Glutamatergic neuron (in vitro differentiated cells): ENCODE data around the gene FASTK. TPM values are rescaled to one million over a fixed set of nuclear protein-coding genes. Genes with fewer than 3 reads are reported as not detected.

Experiments
- DNase-seq: peaks from one replicate; pipeline ENCODE4 v3.0.0; 2022
- H3K27ac Mint-ChIP-seq: one replicate; pipeline ENCODE4 v1.8.0; 2020; ENCODE audit warnings: mild to moderate bottlenecking, mixed read lengths, inconsistent platforms; ENCODE audit not compliant: unreplicated experiment
- H3K27me3 Mint-ChIP-seq: one replicate; pipeline ENCODE4 v1.8.0; 2020; ENCODE audit warnings: mild to moderate bottlenecking, moderate library complexity, mixed read lengths, inconsistent platforms; ENCODE audit not compliant: unreplicated experiment
- H3K36me3 Mint-ChIP-seq: one replicate; pipeline ENCODE4 v1.8.0; 2020; ENCODE audit warnings: mild to moderate bottlenecking, mixed read lengths, inconsistent platforms; ENCODE audit not compliant: unreplicated experiment
- H3K4me1 Mint-ChIP-seq: one replicate; pipeline ENCODE4 v1.8.0; 2020; ENCODE audit warnings: mild to moderate bottlenecking, low read depth, mixed read lengths, inconsistent platforms; ENCODE audit not compliant: unreplicated experiment
- H3K4me3 Mint-ChIP-seq: one replicate; pipeline ENCODE4 v1.8.0; 2020; ENCODE audit warnings: mild to moderate bottlenecking, mixed read lengths, inconsistent platforms; ENCODE audit not compliant: unreplicated experiment
- H3K9me3 Mint-ChIP-seq: one replicate; pipeline ENCODE4 v1.8.0; 2020; ENCODE audit warnings: mild to moderate bottlenecking, moderate library complexity, mixed read lengths, inconsistent platforms; ENCODE audit not compliant: unreplicated experiment
- CTCF ChIP-seq: fragments of 200-600 bp; sonication (generic); IDR thresholded peaks from one replicate; pipeline ENCODE4 v1.5.0; 2021; ENCODE audit not compliant: partially characterized antibody, unreplicated experiment
- total RNA-seq: library from RNA; stranded (reverse); fragmentation: NEBNext Ultra II Directional; extraction: Animal tissue kit (Norgen Biotek cat#: 25700); gene quantifications from one replicate; pipeline ENCODE4 v1.2.1, GENCODE V29; 2021; ENCODE audit not compliant: unreplicated experiment

FASTK gene
- total RNA-seq, 1 donor from 2014 or later: 64.7 TPM

DNA sequence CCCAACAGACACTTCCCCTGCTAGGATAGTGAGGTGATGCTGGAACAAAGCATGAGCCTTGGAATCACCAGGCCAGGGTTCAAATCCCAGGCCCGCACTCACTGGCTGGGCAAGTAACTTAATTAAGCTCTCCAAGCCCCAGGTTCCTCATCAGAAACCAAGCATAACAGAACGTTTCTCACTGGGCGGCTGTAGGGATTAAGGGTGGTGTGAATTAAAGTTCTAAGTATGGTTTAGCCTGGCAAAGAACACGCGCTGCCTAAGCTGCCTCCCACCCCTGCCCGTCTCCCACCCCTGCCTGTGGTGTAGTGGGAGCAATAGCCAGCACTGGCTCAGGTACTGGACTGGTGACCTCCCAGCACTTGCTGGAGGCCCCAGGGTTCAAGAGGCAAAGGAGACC is 15.6 kb downstream of the FASTK start:
- TF ChIP-seq CTCF: no peak
- no peak overlapping the region for H3K4me3 Mint-ChIP-seq
- H3K9me3 Mint-ChIP-seq: peaks cover 4% of the 10 kb centered on the region
- DNase-seq: no peak
- peaks cover 9% of the 10 kb centered on the region for H3K4me1 Mint-ChIP-seq
- H3K27me3 Mint-ChIP-seq: peaks cover 6% of the 10 kb centered on the region
- peaks cover 4% of the 10 kb centered on the region for H3K36me3 Mint-ChIP-seq
- H3K27ac Mint-ChIP-seq: no peak overlapping the region

- DNase-seq: no peak
- Mint-ChIP-seq H3K9me3 (peaks cover 4% of the 10 kb centered on the region), H3K4me3 (no peak overlapping the region), H3K36me3 (peaks cover 4% of the 10 kb centered on the region), H3K4me1 (peaks cover 9% of the 10 kb centered on the region), H3K27me3 (peaks cover 6% of the 10 kb centered on the region), H3K27ac (no peak overlapping the region)
- TF ChIP-seq CTCF: no peak
Measured at GRCh38 chr7:151064454-151064853, 16.2 kb downstream of the FASTK start.

GRCh38 chr7:151063212-151063561 is 17.4 kb downstream of the FASTK start:
- H3K27me3 Mint-ChIP-seq: peaks cover 11% of the 10 kb centered on the region
- no peak overlapping the region for H3K27ac Mint-ChIP-seq
- H3K4me1 Mint-ChIP-seq: peaks cover 14% of the 10 kb centered on the region
- H3K36me3 Mint-ChIP-seq: no peaks in the 10 kb centered on the region
- peaks cover 4% of the 10 kb centered on the region for H3K9me3 Mint-ChIP-seq
- peak overlapping the region; percentile 46 for H3K4me3 Mint-ChIP-seq
- no peak for TF ChIP-seq CTCF
- DNase-seq: no peak

GRCh38 chr7:151062399-151063211 is 18.0 kb downstream of the FASTK start:
- H3K27me3 Mint-ChIP-seq: peaks cover 12% of the 10 kb centered on the region
- peak; percentile 91 for DNase-seq
- H3K9me3 Mint-ChIP-seq: peaks cover 4% of the 10 kb centered on the region
- H3K27ac Mint-ChIP-seq: no peak overlapping the region
- H3K36me3 Mint-ChIP-seq: no peaks in the 10 kb centered on the region
- H3K4me3 Mint-ChIP-seq: peak overlapping the region; percentile 61
- no peak for TF ChIP-seq CTCF
- H3K4me1 Mint-ChIP-seq: peaks cover 14% of the 10 kb centered on the region

GRCh38 chr7:151062111-151062398 is 18.6 kb downstream of the FASTK start:
- H3K27me3 Mint-ChIP-seq: peaks cover 16% of the 10 kb centered on the region
- H3K36me3 Mint-ChIP-seq: no peaks in the 10 kb centered on the region
- H3K9me3 Mint-ChIP-seq: peaks cover 8% of the 10 kb centered on the region
- no peak for DNase-seq
- H3K4me1 Mint-ChIP-seq: peaks cover 19% of the 10 kb centered on the region
- peak overlapping the region; percentile 83 for H3K4me3 Mint-ChIP-seq
- TF ChIP-seq CTCF: no peak
- H3K27ac Mint-ChIP-seq: no peak overlapping the region
